PFSK-1 (cell line): Measurements from ENCODE around the gene KCNK10.

ENCODE experiments used
- POLR2AphosphoS5 ChIP-seq: IDR thresholded peaks from 2 replicates; pipeline ENCODE4 v1.6.1; 2012; ENCODE audit warnings: low read depth, mild to moderate bottlenecking, control low read depth, low read length, moderate library complexity
- TAF1 ChIP-seq: IDR thresholded peaks from 2 replicates; pipeline ENCODE4 v1.6.1; 2012; ENCODE audit warnings: low read length, control low read depth, borderline replicate concordance; ENCODE audit not compliant: insufficient read depth
- TF ChIP-seq, protein P1 (sequence below), 2 experiments: IDR thresholded peaks; 2 replicates each; pipeline versions ENCODE4 v1.6.1 to v1.8.0; 2011 to 2012; ENCODE audit warnings: low read depth in 2 of 2, low read length in 2 of 2, control low read depth in 1 of 2, inconsistent platforms in 1 of 2, mild to moderate bottlenecking in 1 of 2, moderate library complexity in 1 of 2; ENCODE audit not compliant: insufficient read depth in 1 of 2

DNA sequence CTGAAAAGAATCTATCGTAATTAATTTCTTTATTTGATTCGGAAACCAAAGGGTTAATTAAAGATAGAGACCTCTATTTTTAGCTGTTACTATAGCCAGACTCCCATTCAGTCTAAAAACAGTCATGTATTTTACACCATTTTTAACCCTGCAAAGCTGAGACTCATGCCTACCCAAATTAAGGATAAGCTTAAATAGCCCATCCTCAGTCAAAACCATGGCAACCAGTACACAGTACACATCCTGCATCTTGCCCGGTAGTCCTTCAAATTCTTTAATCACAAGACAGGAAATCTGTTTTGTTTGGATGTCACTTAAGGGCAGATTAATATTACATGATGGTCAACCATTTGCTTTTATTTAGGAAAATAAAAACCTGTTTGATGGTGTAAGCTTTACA, 25.5 kb upstream of the KCNK10 start:
- TF ChIP-seq TAF1 (no peak), POLR2AphosphoS5 (no peak)
- TF ChIP-seq, protein P1, sequence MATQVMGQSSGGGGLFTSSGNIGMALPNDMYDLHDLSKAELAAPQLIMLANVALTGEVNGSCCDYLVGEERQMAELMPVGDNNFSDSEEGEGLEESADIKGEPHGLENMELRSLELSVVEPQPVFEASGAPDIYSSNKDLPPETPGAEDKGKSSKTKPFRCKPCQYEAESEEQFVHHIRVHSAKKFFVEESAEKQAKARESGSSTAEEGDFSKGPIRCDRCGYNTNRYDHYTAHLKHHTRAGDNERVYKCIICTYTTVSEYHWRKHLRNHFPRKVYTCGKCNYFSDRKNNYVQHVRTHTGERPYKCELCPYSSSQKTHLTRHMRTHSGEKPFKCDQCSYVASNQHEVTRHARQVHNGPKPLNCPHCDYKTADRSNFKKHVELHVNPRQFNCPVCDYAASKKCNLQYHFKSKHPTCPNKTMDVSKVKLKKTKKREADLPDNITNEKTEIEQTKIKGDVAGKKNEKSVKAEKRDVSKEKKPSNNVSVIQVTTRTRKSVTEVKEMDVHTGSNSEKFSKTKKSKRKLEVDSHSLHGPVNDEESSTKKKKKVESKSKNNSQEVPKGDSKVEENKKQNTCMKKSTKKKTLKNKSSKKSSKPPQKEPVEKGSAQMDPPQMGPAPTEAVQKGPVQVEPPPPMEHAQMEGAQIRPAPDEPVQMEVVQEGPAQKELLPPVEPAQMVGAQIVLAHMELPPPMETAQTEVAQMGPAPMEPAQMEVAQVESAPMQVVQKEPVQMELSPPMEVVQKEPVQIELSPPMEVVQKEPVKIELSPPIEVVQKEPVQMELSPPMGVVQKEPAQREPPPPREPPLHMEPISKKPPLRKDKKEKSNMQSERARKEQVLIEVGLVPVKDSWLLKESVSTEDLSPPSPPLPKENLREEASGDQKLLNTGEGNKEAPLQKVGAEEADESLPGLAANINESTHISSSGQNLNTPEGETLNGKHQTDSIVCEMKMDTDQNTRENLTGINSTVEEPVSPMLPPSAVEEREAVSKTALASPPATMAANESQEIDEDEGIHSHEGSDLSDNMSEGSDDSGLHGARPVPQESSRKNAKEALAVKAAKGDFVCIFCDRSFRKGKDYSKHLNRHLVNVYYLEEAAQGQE (IDR thresholded peaks at IDR 0.05; ENCODE audit: insufficient read depth in 1 of 2, low read depth in 2 of 2, low read length in 2 of 2): no peak
